ENCODE results near the gene YIPF5. TPM values are rescaled to one million over a fixed set of nuclear protein-coding genes. Genes with fewer than 3 reads are reported as not detected.

Gene YIPF5
- total RNA-seq, 1 experiment from 2014 or later = 59.2 TPM

GRCh38 chr5:144144956-144145751, 25.3 kb downstream of the YIPF5 start:
- Histone ChIP-seq H3K36me3 (ENCODE audit: control insufficient read depth, insufficient read depth, low read length) (no peaks in the 10 kb centered on the region), H3K4me1 (no peaks in the 10 kb centered on the region), H3K27me3 (replicated peaks; ENCODE audit: control insufficient read depth, insufficient read depth, low read length) (no peaks in the 10 kb centered on the region), H3K9me3 (no peaks in the 10 kb centered on the region), H3K4me3 (ENCODE audit: low read depth, low read length) (no peak overlapping the region)
- POLR2A ChIA-PET = no interaction called here
- H3K36me3 Mint-ChIP-seq (ENCODE audit: insufficient read depth, unreplicated experiment) = no peaks in the 10 kb centered on the region
- no peak overlapping the region for H3K27ac Mint-ChIP-seq (ENCODE audit: unreplicated experiment)
- CTCF ChIA-PET = no interaction called here
- H3K27me3 Mint-ChIP-seq (ENCODE audit: insufficient read depth, unreplicated experiment) = peaks cover 11% of the 10 kb centered on the region
- no TSS peak for BruUV-seq (replicated peaks)
- no peak for TF ChIP-seq CTCF (IDR thresholded peaks at IDR 0.05; ENCODE audit: insufficient read depth in 1 of 2, low read depth in 1 of 2, low read length in 1 of 2, severe bottlenecking in 1 of 2, unreplicated experiment in 1 of 2)
- no peak for DNase-seq
- intact Hi-C loops (cut with micrococcal nuclease; ENCODE audit: unreplicated experiment) = loop anchor here (10.0 kb wide), 1 partner anchor 320 kb away; no protein-coding TSS in a partner anchor
- no peak overlapping the region for H3K4me3 Mint-ChIP-seq (ENCODE audit: unreplicated experiment)
- H3K9me3 Mint-ChIP-seq (ENCODE audit: unreplicated experiment) = no peaks in the 10 kb centered on the region
- H3K4me1 Mint-ChIP-seq (ENCODE audit: low read depth, unreplicated experiment) = no peaks in the 10 kb centered on the region

GRCh38 chr5:144143625-144144024, 26.8 kb downstream of the YIPF5 start:
- H3K4me3 Mint-ChIP-seq (ENCODE audit: unreplicated experiment) = no peak overlapping the region
- TF ChIP-seq CTCF (IDR thresholded peaks at IDR 0.05; ENCODE audit: insufficient read depth in 1 of 2, low read depth in 1 of 2, low read length in 1 of 2, severe bottlenecking in 1 of 2, unreplicated experiment in 1 of 2) = no peak
- ChIA-PET CTCF (no interaction called here), POLR2A (no interaction called here)
- Histone ChIP-seq H3K4me1 (no peaks in the 10 kb centered on the region), H3K9me3 (no peaks in the 10 kb centered on the region), H3K4me3 (ENCODE audit: low read depth, low read length) (no peak overlapping the region), H3K27me3 (replicated peaks; ENCODE audit: control insufficient read depth, insufficient read depth, low read length) (no peaks in the 10 kb centered on the region), H3K36me3 (ENCODE audit: control insufficient read depth, insufficient read depth, low read length) (no peaks in the 10 kb centered on the region)
- H3K4me1 Mint-ChIP-seq (ENCODE audit: low read depth, unreplicated experiment) = no peaks in the 10 kb centered on the region
- H3K9me3 Mint-ChIP-seq (ENCODE audit: unreplicated experiment) = no peaks in the 10 kb centered on the region
- H3K27ac Mint-ChIP-seq (ENCODE audit: unreplicated experiment) = no peak overlapping the region
- intact Hi-C loops (cut with micrococcal nuclease; ENCODE audit: unreplicated experiment) = loop anchor here (10.0 kb wide), 1 partner anchor 319 kb away; no protein-coding TSS in a partner anchor
- no peaks in the 10 kb centered on the region for H3K36me3 Mint-ChIP-seq (ENCODE audit: insufficient read depth, unreplicated experiment)
- no TSS peak for BruUV-seq (replicated peaks)
- peaks cover 7% of the 10 kb centered on the region for H3K27me3 Mint-ChIP-seq (ENCODE audit: insufficient read depth, unreplicated experiment)
- DNase-seq = no peak

GRCh38 chr5:144142824-144143162, 27.7 kb downstream of the YIPF5 start:
- Mint-ChIP-seq H3K4me3 (ENCODE audit: unreplicated experiment) (no peak overlapping the region), H3K9me3 (ENCODE audit: unreplicated experiment) (no peaks in the 10 kb centered on the region), H3K4me1 (ENCODE audit: low read depth, unreplicated experiment) (no peaks in the 10 kb centered on the region), H3K27ac (ENCODE audit: unreplicated experiment) (no peak overlapping the region), H3K27me3 (ENCODE audit: insufficient read depth, unreplicated experiment) (peaks cover 7% of the 10 kb centered on the region), H3K36me3 (ENCODE audit: insufficient read depth, unreplicated experiment) (no peaks in the 10 kb centered on the region)
- Histone ChIP-seq H3K9me3 (no peaks in the 10 kb centered on the region), H3K4me1 (no peaks in the 10 kb centered on the region), H3K4me3 (ENCODE audit: low read depth, low read length) (no peak overlapping the region), H3K36me3 (ENCODE audit: control insufficient read depth, insufficient read depth, low read length) (no peaks in the 10 kb centered on the region), H3K27me3 (replicated peaks; ENCODE audit: control insufficient read depth, insufficient read depth, low read length) (no peaks in the 10 kb centered on the region)
- DNase-seq = no peak
- no TSS peak for BruUV-seq (replicated peaks)
- CTCF ChIA-PET = interaction anchor here (0.6 to 1.2 kb wide), 4 partner anchors 9 to 615 kb away, joined by 3 to 4 read pairs (median 3); no protein-coding TSS in a partner anchor
- intact Hi-C loops (cut with micrococcal nuclease; ENCODE audit: unreplicated experiment) = loop anchor here (10.0 kb wide), 1 partner anchor 318 kb away; no protein-coding TSS in a partner anchor
- TF ChIP-seq CTCF (IDR thresholded peaks at IDR 0.05; ENCODE audit: insufficient read depth in 1 of 2, low read depth in 1 of 2, low read length in 1 of 2, severe bottlenecking in 1 of 2, unreplicated experiment in 1 of 2) = no peak
- POLR2A ChIA-PET = no interaction called here
